Chondrocyte (in vitro differentiated cells): ENCODE measurements around the gene GNAL. TPM values are rescaled to one million over a fixed set of nuclear protein-coding genes. Genes with fewer than 3 reads are reported as not detected.

Experiments
- DNase-seq: peaks from one replicate; pipeline ENCODE4 v3.0.0; 2021; ENCODE audit warnings: mixed read lengths, low spot score
- H3K27ac Mint-ChIP-seq: one replicate; pipeline ENCODE4 v1.8.0; 2021; ENCODE audit warnings: mild to moderate bottlenecking, moderate library complexity, mixed read lengths; ENCODE audit not compliant: unreplicated experiment
- H3K27me3 Mint-ChIP-seq: 2 replicates; pipeline ENCODE4 v1.8.0; 2021; ENCODE audit warnings: low read depth, mixed read lengths
- H3K36me3 Mint-ChIP-seq: 2 replicates; pipeline ENCODE4 v1.8.0; 2021; ENCODE audit warnings: low read depth, mixed read lengths
- H3K4me1 Mint-ChIP-seq: 2 replicates; pipeline ENCODE4 v1.8.0; 2021; ENCODE audit warnings: low read depth, mild to moderate bottlenecking, mixed read lengths
- H3K4me3 Mint-ChIP-seq: one replicate; pipeline ENCODE4 v1.8.0; 2021; ENCODE audit warnings: mild to moderate bottlenecking, moderate library complexity, mixed read lengths; ENCODE audit not compliant: unreplicated experiment
- H3K9me3 Mint-ChIP-seq: 2 replicates; pipeline ENCODE4 v1.8.0; 2021; ENCODE audit warnings: low read depth, mixed read lengths
- total RNA-seq: library from RNA; stranded (reverse); gene quantifications from 3 replicates; pipeline ENCODE4 v1.2.1, GENCODE V29; 2021
- TF ChIP-seq, protein P1 (sequence below): fragments of 200-600 bp; sonication (generic); IDR thresholded peaks from 2 replicates; pipeline ENCODE4 v1.5.0; 2021; ENCODE audit warnings: antibody characterized with exemption, mild to moderate bottlenecking, moderate library complexity

GNAL gene
- total RNA-seq, 1 donor from 2014 or later, result 5.9 TPM

DNA sequence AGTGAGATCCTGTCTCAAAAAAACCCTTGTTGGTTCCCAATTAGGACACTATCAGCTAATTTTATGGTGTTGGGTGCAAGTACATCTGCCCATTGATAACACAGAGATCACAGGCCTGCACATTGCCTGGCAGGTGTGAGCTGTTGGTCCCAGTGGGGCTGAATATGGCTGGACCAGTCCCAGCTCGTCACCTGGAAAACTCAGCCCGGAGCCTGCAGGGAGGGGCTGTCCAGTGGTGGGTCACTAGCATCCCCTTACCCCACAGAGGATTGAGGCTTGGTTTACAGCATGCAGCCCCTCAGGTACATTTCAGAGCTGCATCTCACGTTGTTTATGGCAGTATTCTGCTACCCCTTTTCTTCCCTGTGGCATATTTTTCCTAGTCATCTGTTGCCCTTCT is 121.3 kb downstream of the GNAL start:
- TF ChIP-seq, protein P1, sequence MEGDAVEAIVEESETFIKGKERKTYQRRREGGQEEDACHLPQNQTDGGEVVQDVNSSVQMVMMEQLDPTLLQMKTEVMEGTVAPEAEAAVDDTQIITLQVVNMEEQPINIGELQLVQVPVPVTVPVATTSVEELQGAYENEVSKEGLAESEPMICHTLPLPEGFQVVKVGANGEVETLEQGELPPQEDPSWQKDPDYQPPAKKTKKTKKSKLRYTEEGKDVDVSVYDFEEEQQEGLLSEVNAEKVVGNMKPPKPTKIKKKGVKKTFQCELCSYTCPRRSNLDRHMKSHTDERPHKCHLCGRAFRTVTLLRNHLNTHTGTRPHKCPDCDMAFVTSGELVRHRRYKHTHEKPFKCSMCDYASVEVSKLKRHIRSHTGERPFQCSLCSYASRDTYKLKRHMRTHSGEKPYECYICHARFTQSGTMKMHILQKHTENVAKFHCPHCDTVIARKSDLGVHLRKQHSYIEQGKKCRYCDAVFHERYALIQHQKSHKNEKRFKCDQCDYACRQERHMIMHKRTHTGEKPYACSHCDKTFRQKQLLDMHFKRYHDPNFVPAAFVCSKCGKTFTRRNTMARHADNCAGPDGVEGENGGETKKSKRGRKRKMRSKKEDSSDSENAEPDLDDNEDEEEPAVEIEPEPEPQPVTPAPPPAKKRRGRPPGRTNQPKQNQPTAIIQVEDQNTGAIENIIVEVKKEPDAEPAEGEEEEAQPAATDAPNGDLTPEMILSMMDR, result no peak
- Mint-ChIP-seq H3K4me1 (peaks cover 29% of the 10 kb centered on the region), H3K27ac (no peak overlapping the region), H3K27me3 (no peaks in the 10 kb centered on the region), H3K4me3 (no peak overlapping the region), H3K36me3 (no peaks in the 10 kb centered on the region), H3K9me3 (peaks cover 7% of the 10 kb centered on the region)
- DNase-seq, result no peak

DNA sequence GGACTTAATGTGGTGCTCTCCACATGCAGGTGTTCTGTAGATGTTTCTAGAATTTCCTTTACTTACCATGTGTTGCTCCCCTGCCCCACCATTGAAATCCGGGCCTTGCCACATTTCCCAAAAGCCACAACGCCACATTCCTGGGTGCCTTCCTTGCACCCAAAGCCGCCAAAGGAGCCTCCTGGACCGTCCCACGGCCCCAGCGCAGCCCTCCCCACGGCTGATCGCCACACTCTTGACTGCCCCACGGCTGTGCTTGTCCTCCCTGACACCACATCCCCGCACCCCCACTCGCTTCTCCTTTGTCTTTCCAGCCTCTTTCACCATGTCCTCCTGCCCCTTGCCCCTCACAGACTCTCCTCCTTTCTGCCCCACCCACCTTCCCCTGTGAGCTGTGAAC is 121.9 kb downstream of the GNAL start:
- H3K9me3 Mint-ChIP-seq, result peaks cover 7% of the 10 kb centered on the region
- H3K27me3 Mint-ChIP-seq, result no peaks in the 10 kb centered on the region
- no peak for DNase-seq
- H3K36me3 Mint-ChIP-seq, result no peaks in the 10 kb centered on the region
- H3K27ac Mint-ChIP-seq, result no peak overlapping the region
- no peak overlapping the region for H3K4me3 Mint-ChIP-seq
- TF ChIP-seq, protein P1, result no peak
- peaks cover 28% of the 10 kb centered on the region for H3K4me1 Mint-ChIP-seq

- Mint-ChIP-seq H3K27ac (no peak overlapping the region), H3K27me3 (no peaks in the 10 kb centered on the region), H3K4me3 (no peak overlapping the region), H3K9me3 (no peaks in the 10 kb centered on the region), H3K36me3 (no peaks in the 10 kb centered on the region), H3K4me1 (no peaks in the 10 kb centered on the region)
- TF ChIP-seq, protein P1, result no peak
- DNase-seq, result no peak
Measured at GRCh38 chr18:11817229-11817628, 128.2 kb downstream of the GNAL start.

DNA sequence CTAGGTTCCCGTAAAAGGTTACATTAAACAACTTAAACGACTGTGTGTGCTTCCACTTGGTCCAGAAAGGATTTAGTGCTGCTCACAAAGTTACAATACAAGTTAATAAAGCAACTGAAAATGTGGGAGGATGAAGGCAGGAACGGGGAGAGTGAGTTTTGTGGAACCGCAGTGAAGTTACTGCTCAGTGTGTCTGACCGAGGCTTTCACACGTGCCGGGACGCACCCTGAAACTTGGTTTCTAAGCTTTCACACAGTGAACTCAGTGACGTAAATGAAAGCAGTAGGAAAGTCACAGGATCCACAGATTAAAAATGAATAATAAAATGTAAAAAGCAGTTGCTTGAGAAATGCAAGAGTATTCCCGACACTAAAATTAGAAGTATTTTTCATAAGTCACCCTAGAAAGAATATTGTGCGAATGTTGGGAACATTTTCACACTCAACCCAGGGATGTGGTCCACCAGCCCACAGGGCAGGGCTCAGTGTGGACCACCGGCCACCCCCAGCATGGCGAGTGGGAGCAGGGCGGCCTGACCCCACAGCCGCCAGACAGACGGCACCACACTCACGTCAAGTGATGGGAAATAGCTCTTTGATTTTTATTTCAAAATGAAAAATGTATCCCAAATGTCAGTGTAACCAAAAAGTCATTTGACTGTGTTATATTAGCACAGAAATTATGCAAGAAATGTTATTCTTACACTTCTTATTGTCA is 129.6 kb downstream of the GNAL start:
- Mint-ChIP-seq H3K27me3 (no peaks in the 10 kb centered on the region), H3K4me3 (no peak overlapping the region), H3K27ac (no peak overlapping the region), H3K36me3 (no peaks in the 10 kb centered on the region), H3K9me3 (no peaks in the 10 kb centered on the region), H3K4me1 (no peaks in the 10 kb centered on the region)
- no peak for DNase-seq
- TF ChIP-seq, protein P1, result no peak

DNA sequence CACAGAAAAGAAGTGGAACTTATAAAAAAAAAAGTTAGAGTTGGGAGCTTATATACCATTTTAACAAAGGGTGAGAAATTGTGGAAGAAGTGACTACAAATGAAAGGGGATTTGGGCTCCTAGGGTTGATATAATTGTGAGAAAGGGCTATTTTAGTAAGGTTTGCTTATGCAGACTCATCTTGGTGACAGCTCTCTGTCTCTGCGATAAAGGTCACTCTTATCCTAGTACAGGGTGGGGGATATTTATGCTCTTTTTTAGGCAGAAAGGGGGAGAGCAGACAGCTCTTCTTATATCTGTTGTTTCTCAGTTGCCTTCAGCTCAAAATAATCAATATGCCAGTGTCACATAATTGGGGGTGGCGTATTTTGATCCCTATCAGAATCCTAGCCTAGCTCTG is 130.9 kb downstream of the GNAL start:
- Mint-ChIP-seq H3K4me1 (no peaks in the 10 kb centered on the region), H3K27me3 (no peaks in the 10 kb centered on the region), H3K27ac (peak overlapping the region; percentile 12), H3K9me3 (no peaks in the 10 kb centered on the region), H3K36me3 (no peaks in the 10 kb centered on the region), H3K4me3 (no peak overlapping the region)
- no peak for DNase-seq
- TF ChIP-seq, protein P1, result no peak
